NCI-H748 treated with DMSO at 0.1 percent for 48 hours (cell line): ENCODE measurements around the gene PDZD7.
"Not testable (repeated sequence)": the region's sequence is repeated elsewhere in the genome, so short reads cannot be mapped to it uniquely, and the experiment has no call there.

Experiments used
- DNase-seq: peaks from one replicate; lab custom pipeline; 2025; lab: John Stamatoyannopoulos, UW

Gene PDZD7

DNA sequence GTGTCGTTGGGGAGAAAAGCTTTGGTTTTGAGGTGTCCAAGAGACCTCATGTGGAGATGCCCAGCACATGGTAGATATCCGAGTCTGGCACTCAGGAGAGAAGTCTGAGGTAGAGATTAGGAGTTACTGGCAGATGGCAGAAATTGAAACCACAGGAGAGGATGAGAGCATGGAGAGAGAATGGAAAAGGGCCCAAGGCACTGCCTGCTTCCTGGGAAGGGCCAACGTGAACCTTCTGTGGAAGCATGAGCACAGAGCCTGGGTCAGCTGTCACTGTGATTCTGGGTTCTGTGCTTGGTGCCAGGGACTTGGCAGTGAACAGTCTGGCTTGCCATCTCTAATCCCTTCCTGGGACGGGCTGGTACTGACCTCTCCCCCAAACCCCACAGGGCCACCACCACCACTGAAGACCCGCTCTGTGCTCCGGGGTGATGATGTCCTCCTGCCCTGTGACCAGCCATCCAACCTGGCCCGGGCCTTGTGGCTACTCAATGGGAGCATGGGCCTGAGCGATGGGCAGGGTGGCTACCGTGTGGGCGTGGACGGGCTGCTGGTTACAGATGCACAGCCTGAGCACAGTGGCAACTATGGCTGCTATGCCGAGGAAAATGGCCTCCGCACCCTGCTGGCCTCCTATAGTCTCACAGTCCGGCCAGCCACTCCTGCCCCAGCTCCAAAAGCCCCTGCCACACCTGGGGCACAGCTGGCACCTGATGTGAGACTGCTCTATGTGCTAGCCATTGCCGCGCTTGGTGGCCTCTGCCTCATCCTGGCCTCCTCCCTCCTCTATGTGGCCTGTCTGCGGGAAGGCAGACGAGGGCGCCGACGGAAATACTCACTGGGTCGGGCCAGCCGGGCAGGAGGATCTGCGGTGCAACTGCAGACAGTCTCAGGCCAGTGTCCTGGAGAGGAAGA lies 47.8 kb downstream of the PDZD7 start:
- no peak for DNase-seq

GRCh38 chr10:100981178-100981772 lies 49.7 kb downstream of the PDZD7 start:
- DNase-seq = no peak

GRCh38 chr10:100980711-100981110 lies 50.2 kb downstream of the PDZD7 start:
- DNase-seq = no peak

DNA sequence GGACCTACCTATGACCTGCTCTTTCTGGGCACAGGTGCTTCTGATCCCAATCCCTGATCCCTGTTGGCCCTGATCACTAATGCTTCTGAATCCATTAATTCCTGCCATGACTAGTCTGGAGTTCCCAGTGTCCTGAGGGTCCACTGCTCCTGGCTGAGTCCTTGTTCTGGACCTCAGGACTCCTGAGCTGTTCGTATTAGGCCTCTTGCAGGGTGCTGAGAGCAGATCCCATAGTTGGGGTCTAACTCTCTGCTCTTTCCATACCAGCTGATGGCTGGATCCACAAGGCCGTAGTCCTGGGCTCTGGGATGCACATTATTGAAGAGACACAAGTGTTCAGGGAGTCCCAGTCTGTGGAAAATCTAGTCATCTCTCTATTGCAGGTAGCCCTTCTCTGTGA lies 50.6 kb downstream of the PDZD7 start:
- DNase-seq = no peak

DNA sequence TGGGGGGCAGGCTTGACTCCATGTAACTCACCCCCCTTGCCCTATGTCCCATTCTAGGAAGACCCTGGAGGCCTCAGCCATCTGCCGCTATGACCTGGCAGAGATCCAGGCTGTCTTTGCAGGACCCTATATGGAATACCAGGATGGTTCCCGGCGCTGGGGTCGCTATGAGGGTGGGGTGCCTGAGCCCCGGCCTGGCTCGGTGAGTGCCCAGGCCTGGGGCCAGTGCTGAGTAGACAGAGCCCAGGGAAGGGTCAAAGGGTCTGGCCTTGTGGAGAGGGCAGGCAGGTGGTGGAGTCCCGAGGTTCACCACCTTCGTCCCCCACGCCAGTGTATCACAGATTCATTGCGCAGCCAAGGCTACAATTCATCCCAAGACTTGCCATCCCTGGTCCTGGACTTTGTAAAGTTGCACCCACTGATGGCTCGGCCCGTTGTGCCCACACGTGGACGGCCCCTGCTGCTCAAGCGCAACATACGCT lies 51.1 kb downstream of the PDZD7 start:
- no peak for DNase-seq

- no peak for DNase-seq
These were observed 52.1 kb downstream of the PDZD7 start for GRCh38 chr10:100978901-100979195.

DNA sequence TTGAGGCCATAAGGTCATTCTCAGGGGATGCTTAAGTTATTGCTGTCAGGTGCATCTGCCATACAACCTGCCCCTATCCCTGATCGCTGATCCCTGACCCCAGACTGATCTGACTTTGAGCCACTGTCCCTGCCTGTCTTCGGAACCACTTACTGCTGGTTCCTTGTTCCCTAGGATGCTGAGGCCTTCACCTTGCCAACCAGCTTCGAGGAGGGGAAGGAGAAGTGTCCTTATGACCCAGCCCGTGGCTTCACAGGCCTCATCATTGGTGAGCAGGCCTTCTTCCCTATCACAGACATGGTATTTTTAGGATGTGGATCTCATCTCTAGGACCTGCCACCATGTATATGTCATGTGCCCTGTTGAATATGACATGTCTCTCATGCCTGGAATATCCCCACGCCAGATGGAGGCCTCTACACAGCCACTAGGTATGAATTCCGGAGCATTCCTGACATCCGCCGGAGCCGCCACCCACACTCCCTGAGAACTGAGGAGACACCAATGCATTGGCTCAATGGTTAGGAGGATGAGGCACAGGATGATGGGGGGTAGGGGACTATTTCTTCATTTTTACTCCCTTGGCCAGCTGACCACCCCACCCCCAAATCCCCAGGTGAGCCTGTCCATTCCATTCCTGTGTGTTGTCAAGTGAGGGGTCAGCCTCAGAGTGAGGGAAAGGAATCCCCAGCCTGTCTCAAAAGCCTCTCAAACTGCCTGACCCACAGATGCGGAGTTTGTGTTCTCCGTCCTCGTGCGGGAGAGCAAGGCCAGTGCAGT lies 52.6 kb downstream of the PDZD7 start:
- no peak for DNase-seq

- no peak for DNase-seq
These were observed 53.5 kb downstream of the PDZD7 start for GRCh38 chr10:100977436-100977835.

DNA sequence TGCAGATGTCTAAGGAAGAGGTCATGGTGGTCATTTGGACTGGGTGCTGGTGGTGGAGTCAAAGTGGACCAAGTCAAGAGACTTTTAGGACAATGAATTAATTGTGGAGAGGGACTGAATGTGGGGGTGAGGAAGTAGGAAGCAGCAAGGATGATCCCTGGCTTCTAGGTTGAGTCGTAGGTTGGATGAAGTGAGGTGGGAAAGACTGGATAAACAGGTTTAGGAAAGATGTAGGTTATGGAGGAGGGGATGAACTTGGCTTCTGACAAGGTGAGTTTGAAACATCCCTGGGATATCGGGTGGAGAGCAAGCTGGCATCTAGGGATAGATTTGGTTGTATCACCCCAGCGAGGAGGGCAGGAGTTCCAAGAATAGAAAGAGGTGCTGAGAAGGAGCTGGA lies 54.0 kb downstream of the PDZD7 start:
- DNase-seq = no peak

DNA sequence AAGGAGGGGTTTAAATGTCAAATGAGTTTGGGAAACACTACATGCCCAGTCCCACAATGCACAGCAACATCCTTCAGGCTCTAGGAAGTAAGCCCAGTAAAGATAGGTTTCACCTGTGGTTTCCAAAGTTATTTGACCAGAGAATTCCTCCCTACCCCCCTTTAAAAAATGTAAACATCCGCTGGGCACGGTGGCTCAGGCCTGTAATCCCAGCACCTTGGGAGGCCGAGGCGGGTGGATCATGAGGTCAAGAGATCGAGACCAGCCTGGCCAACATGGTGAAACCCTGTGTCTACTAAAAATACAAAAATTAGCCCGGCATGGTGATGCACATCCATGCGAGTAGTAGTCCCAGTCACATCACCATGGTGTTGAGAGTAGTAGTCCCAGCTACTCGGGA lies 55.5 kb downstream of the PDZD7 start:
- DNase-seq = not testable (repeated sequence)

- no peak for DNase-seq
These were observed 57.9 kb downstream of the PDZD7 start for GRCh38 chr10:100972904-100973535.

GRCh38 chr10:100972115-100972903 lies 58.6 kb downstream of the PDZD7 start:
- DNase-seq = no peak

DNA sequence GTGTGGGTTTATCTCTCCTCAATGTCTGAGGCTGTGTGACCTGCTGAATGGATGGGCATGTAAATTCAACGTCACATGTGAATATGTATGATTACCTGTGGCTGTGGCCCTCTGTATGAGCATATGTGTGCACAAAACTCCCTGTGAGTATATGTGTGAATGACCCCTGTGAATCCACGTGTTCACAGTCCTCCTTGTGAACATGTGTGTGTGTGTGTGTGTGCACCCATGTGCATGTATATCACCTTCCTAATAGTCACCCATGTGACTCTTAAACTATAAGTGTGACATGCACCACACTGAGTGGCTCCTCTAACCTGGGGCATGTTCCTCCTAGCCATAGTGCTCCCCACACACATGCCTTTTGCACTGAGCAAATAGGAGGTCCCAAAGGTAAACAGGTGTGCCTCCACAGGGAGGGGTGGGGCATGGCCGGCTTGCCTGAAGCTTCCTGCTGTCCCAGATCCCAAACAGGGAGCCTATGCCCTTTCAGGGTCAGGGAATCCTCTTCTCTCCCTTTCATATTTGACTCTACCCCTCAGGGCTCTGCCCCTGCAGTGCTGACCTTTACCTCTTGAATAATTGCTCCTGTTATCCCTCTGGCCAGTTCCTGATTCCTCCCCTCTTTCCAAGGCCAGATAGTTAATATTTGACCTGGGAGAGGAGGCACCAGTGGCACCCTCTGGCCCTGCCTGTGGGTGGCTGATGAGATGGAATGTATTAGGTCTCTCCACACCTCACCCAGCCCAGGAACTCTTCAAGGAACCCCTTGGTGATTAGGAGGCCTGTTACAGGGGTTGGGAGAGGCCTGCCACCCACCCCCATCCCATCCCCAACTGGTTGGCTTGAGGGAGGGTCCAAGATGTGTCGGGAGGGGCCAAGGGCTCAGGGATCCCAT lies 59.8 kb downstream of the PDZD7 start:
- no peak for DNase-seq

GRCh38 chr10:100970076-100970913 lies 60.6 kb downstream of the PDZD7 start:
- DNase-seq = no peak

DNA sequence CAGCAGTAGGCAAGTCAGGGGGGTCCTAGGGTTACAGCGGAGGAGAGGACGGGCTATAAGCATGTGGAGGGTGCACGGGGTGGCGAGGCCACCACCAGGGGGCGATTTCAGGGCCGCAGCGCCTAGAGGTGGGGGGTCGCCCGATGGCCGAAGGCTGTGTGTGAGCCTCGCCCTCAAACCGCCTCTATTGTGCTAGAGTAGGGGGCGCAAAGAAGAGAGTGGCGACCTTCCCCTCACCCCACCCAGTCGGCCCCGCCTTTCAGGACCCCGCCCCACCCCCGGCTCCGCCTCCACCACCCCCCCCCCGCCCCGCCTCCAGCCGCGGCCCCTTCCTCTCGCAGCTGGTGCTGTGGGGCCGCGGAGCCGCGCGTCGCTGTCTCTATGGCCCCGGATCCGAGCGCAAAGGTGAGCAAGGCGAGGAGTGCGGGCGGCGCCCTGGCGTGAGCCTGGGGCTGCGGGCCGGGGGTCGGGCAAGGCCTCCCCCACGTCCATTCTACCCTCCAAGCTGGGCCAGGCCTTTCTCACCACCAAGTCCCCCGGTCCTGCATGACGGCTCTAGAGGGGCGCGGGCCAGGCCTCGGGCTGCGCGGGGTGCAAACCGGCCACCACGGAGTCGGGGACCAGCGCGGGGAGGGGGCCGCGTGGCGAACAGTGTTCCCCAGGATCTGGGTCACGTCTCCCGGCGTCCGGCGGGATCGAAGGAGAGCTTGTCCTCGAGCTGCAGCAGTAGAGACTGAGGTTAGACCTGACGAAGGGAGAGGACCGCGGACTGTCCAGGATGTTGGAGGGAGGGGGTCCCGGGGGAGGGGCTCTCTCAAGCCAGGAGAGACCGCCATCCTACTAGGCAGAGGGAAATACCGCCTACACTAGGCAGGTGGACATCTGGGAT lies 61.5 kb downstream of the PDZD7 start, which contains the start of gene SEMA4G:
Gene SEMA4G (plus strand): TSS at position 318 of the 889 bp plus-strand sequence. CDS start 3,409 bp downstream, outside the sequence.
- no peak for DNase-seq

DNA sequence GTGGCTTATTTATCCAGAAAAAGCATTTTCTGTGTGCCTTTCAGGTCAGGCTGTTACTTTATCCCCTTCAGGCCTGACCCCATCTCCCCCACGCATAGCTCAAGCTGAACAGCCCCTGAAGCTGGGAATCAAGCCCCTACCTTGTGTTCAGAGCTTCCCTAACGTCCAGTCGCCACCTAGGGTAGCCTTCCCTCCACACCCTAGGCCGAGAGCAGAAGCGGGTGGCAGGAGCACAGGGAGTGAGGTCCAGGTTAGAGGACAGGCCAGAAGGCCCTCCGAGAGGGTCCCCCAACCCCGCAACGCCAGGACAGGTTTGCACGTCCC lies 62.1 kb downstream of the PDZD7 start:
- no peak for DNase-seq

DNA sequence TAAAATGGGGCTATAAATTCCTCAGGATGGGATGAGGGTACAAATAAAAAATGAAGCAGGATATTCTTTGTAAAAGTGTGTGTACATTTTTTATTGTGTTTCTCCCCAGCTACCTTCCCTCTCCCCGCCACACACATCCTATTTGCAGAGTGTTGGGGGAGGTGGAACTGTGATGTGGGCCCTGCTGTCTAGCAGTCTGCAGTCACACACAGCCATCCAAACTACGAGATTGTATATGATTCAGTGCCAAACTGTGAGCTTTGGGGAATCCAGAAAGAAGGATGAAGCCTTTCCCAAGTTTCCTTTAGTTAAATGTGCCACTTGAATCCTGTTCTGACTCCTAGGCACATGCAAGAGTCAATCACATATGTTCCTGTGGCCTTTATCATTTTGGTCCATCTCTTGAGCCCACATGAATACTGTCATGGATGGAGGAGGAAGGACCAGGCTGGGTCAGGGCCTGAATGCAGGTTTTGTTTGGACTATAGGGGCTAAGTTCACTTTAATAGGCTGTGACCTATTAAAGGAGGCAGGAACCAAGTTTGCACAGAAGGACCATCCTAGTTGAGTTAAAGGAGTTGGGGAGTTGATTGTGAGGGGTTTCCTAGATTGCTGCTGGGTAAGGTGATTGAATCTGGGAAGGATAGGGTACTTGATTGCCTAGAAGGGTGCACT lies 62.7 kb downstream of the PDZD7 start:
- DNase-seq = no peak

- DNase-seq = no peak
These were observed 63.6 kb downstream of the PDZD7 start for GRCh38 chr10:100967332-100967731.
